NB4 (cell line): ENCODE data around the gene DSCAM.
"Not testable (repeated sequence)": the region's sequence is repeated elsewhere in the genome, so short reads cannot be mapped to it uniquely, and the experiment has no call there.

Experiments used
- DNase-seq: peaks from one replicate; pipeline ENCODE4 v3.0.0; 2010; ENCODE audit warnings: low read depth
- H3K4me3 ChIP-seq: one replicate; pipeline ENCODE4 v1.5.1; 2011; ENCODE audit warnings: mild to moderate bottlenecking, low read depth, low read length, moderate library complexity
- CTCF ChIP-seq: IDR thresholded peaks from one replicate; pipeline ENCODE4 v1.5.1; 2012; ENCODE audit warnings: low read depth, low read length
- MYC ChIP-seq: IDR thresholded peaks from 2 replicates; pipeline ENCODE4 v1.6.1; 2011; ENCODE audit warnings: low read depth, low read length
- POLR2A ChIP-seq: IDR thresholded peaks from 2 replicates; pipeline ENCODE4 v1.6.1; 2011; ENCODE audit warnings: mild to moderate bottlenecking; ENCODE audit not compliant: insufficient read length; ENCODE audit errors: extremely low read depth
- TF ChIP-seq, protein P1 (sequence below): IDR thresholded peaks from 2 replicates; pipeline ENCODE4 v1.6.1; 2011; ENCODE audit warnings: low read depth, low read length

DSCAM gene

GRCh38 chr21:40846587-40847411 lies at the start of gene DSCAM:
TSS of gene DSCAM (minus strand) at chr21:40847158. CDS start at chr21:40846661, 497 bp downstream.
- TF ChIP-seq, protein P1, sequence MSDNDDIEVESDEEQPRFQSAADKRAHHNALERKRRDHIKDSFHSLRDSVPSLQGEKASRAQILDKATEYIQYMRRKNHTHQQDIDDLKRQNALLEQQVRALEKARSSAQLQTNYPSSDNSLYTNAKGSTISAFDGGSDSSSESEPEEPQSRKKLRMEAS, result no peak
- no peak for TF ChIP-seq MYC
- TF ChIP-seq CTCF, result no peak
- TF ChIP-seq POLR2A, result no peak
- no peak for DNase-seq
- H3K4me3 ChIP-seq, result no peak within 1 kb of the TSS

GRCh38 chr21:40895697-40896096 lies 48.7 kb upstream of the DSCAM start:
- DNase-seq, H3K4me3 ChIP-seq: not testable (repeated sequence)

DNA sequence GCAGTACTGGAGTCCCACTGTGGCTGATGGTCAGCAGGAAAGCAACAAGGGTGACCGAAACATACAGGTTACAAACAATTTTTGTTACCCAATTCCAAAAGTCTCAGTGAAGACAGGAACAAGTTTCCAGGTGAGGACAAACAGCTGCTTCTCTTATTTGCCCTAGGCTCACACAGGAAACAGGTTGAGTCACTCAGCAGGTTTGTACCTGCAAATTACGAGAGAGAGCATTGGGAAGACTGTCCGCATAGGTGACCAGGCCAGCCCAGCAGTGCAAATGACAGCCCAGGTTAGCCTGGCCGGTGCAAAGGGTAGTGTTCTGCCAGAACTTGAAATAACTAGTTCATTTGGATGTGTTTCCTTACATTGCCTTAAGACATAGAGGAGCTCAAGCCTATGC lies 40.0 kb upstream of the DSCAM start:
- DNase-seq, result no peak
- no peak for TF ChIP-seq CTCF
- TF ChIP-seq MYC, result no peak
- no peak for TF ChIP-seq POLR2A
- TF ChIP-seq, protein P1, result no peak
- no peak overlapping the region for H3K4me3 ChIP-seq

DNA sequence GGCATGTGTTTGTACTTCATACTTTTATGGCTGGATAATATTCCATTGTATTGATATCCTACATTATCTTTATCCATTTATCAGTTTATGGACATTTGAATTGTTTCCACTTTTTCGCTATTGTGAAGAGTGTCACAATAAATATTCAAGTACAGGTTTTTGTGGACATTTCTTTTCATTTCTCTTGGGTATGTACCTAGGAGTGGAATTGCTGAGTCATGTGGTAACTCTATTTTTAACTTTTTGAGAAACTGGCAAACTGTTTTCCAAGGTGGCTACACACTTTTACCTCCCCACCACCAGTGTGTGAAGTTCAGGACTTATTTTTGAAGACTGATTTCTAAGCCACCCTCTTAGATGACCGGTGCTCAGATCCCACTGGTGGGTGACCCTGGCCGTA lies 39.0 kb upstream of the DSCAM start:
- TF ChIP-seq POLR2A (no peak), CTCF (no peak), MYC (no peak)
- TF ChIP-seq, protein P1, result no peak
- DNase-seq, result no peak
- H3K4me3 ChIP-seq, result no peak overlapping the region

GRCh38 chr21:40882192-40882915 lies 35.4 kb upstream of the DSCAM start:
- no peak for DNase-seq
- no peak overlapping the region for H3K4me3 ChIP-seq
- TF ChIP-seq, protein P1, result no peak
- TF ChIP-seq POLR2A (no peak), CTCF (no peak), MYC (no peak)

DNA sequence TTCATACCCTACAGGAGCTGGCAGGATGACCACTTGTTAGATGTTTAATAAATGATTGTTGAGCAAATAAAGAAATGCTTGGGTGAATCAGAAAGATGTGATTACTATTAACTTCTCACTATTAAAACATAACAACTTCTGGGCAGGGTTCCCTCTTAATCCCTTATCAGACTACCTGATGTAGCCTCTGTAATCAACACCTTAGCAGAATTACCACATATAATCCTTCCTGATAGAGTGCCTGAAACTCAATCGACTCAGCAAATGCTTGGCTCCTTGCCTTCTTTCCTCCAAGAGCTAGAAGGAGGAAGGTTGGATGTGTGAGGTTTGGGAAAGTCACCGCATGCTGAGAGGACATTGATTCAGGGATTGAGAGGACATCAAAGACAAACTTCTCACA lies 34.8 kb upstream of the DSCAM start:
- TF ChIP-seq POLR2A (no peak), MYC (no peak), CTCF (no peak)
- TF ChIP-seq, protein P1, result no peak
- no peak overlapping the region for H3K4me3 ChIP-seq
- no peak for DNase-seq
